Measurements from ENCODE around the gene PRAMEF17.
A peak's percentile ranks its signal among the peaks of the same experiment; 100 is the strongest.
"Not testable (repeated sequence)": the region's sequence is repeated elsewhere in the genome, so short reads cannot be mapped to it uniquely, and the experiment has no call there.

Gene PRAMEF17

GRCh38 chr1:13389332-13389731 lies at the start of gene PRAMEF17:
Gene PRAMEF17, plus strand, starts transcription at chr1:13389632. Its CDS starts 26 bp downstream, at chr1:13389658.
- DNase-seq (ENCODE audit: low read depth, low spot score), result not testable (repeated sequence)

- not testable (repeated sequence) for DNase-seq (ENCODE audit: low read depth, low spot score)
These were observed 46.9 kb upstream of the PRAMEF17 start for GRCh38 chr1:13342496-13342895.

DNA sequence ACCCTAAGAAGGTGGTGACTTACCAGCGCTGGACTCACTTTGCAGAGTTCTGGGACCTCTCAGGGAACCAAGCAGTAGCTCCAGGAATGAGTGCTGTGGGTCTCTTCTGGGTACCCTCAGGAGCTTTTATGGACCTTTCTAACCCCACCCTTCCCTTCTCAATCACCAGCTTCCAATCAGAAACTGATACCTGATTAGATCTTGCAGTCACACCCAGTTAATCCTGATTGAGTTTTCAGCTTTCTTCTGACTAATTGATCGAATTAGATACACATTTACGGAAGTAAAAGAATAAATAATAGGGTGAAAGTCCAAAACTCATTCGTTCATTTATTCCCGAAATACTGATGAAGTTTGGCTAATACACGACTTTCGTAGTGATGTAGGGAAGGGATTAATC lies 42.4 kb upstream of the PRAMEF17 start, which contains the start of gene PRAMEF14:
TSS of gene PRAMEF14 (minus strand) at position 101 of the 400 bp plus-strand sequence. CDS start 1,820 bp downstream, outside the sequence.
- DNase-seq (ENCODE audit: low read depth, low spot score), result not testable (repeated sequence)

DNA sequence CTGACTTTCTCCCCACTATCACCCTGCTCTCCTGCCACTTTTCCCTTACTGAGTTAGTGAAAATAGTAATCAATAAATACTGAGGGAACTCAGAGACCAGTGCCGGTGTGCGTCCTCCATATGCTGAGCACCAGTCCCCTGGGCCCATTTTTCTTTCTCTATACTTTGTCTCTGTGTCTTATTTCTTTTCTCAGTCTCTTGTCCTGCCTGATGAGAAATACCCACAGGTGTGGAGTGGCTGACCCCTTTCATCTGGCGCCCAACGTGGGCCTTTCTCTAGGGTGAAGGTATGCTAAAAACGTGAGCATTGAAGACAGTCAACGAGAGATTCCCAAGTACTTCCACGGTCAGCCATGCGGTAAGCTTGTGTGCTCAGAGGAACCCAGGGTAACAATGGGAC lies 36.0 kb upstream of the PRAMEF17 start:
- DNase-seq (ENCODE audit: low read depth, low spot score), result not testable (repeated sequence)

DNA sequence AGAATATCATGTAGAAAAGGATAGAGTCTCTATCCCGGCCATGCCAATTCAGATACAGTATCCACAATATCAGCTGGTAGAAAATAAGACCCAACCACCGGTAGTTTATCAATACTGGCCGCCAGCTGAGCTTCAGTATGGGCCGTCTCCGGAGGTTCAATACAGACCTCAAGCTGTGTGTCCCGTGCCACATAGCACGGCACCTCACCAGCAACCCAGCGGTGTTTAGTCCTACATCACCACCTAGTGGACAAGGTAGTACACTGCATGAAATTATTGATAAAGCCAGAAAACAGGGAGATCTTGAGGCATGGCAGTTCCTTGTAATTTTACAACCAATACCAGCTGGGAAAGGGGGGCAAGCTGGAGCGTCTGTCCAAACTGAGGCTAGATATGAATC lies 35.0 kb upstream of the PRAMEF17 start:
- not testable (repeated sequence) for DNase-seq (ENCODE audit: low read depth, low spot score)

- peak; percentile 0 for DNase-seq (ENCODE audit: low read depth, low spot score)
These were observed 32.7 kb upstream of the PRAMEF17 start for GRCh38 chr1:13356774-13357173.

DNA sequence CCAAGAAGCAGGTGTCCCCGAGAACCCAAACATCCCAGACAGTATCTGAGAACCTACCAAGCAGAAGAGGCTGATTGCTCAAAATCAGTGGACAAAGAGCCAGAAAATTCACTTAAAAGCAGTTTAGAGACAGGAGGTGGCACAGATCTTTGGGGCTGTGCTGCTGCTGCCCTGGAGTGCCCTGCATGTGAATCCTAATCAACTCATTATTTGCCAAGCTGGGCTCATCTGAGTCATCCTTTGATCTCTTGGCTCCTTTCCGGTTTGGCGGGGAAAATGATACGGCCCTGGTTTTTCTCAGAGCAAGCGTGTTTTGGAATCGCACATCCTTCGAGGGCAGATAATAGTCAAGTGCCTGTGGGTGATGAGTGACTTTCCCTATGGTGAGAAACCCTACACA lies 27.1 kb upstream of the PRAMEF17 start:
- not testable (repeated sequence) for DNase-seq (ENCODE audit: low read depth, low spot score)

- DNase-seq (ENCODE audit: low read depth, low spot score), result not testable (repeated sequence)
These were observed 24.5 kb upstream of the PRAMEF17 start for GRCh38 chr1:13364928-13365327.

GRCh38 chr1:13366536-13366935 lies 22.9 kb upstream of the PRAMEF17 start:
- DNase-seq (ENCODE audit: low read depth, low spot score), result not testable (repeated sequence)

- not testable (repeated sequence) for DNase-seq (ENCODE audit: low read depth, low spot score)
These were observed 20.9 kb upstream of the PRAMEF17 start for GRCh38 chr1:13368544-13368943.

DNA sequence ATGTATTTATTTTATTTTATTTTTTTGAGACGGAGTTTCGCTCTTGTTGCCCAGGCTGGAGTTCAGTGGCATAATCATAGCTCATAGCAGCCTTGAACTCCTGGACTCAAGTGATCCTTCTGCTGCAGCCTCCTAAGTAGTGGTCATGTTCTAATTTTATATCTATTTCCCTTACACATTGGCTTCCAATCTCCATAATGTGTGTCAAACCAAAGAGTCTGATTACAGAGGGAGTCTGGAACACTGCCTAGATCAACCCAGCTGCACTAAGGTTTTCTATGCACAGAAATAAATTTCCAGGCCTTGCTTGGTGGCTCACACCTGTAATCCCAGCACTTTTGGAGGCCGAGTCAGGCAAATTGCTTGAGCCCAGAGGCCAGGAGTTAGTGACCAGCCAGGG lies 10.4 kb upstream of the PRAMEF17 start:
- not testable (repeated sequence) for DNase-seq (ENCODE audit: low read depth, low spot score)

DNA sequence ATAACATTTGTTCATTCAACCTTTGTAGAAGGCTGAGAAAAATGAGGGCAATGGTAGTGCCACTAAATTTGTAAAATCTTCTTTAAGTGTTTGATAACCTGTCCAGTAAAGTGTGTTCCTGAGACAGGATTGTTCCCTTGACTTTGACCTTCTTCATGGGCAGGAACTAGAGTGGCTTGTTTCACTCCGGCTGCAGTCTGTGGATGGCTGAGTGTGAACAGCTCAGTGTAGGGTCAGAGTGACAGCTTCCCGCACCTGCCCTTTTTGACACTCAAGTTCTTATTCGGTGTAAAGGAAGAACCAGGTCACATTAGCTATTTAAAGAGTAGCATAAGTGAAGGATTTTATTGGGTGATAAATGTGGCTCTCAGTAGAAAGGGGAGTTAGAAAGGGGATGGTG lies 9.1 kb upstream of the PRAMEF17 start:
- DNase-seq (ENCODE audit: low read depth, low spot score), result not testable (repeated sequence)

GRCh38 chr1:13393004-13393403 lies 3.6 kb downstream of the PRAMEF17 start:
- DNase-seq (ENCODE audit: low read depth, low spot score), result not testable (repeated sequence)

DNA sequence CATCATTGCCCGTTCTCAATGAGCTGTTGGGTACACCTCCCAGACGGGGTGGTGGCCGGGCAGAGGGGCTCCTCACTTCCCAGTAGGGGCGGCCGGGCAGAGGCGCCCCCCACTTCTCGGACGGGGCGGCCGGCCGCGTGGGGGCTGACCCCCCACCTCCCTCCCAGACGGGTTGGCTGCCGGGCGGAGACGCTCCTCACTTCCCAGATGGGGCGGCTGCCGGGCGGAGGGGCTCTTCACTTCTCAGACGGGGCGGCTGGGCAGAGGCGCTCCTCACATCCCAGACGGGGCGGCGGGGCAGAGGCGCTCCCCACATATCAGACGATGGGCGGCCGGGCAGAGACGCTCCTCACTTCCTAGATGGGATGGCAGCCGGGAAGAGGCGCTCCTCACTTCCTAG lies 5.3 kb downstream of the PRAMEF17 start:
- DNase-seq (ENCODE audit: low read depth, low spot score), result not testable (repeated sequence)

DNA sequence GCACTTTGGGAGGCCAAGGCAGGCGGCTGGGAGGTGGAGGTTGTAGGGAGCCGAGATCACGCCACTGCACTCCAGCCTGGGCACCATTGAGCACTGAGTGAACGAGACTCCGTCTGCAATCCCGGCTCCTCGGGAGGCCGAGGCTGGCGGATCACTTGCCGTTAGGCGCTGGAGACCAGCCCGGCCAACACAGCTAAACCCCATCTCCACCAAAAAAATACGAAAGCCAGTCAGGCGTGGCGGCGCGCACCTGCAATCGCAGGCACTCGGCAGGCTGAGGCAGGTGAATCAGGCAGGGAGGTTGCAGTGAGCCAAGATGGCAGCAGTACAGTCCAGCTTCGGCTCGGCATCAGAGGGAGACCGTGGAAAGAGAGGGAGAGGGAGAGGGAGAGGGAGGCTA lies 5.9 kb downstream of the PRAMEF17 start:
- not testable (repeated sequence) for DNase-seq (ENCODE audit: low read depth, low spot score)

- DNase-seq (ENCODE audit: low read depth, low spot score), result no peak
These were observed 18.4 kb downstream of the PRAMEF17 start for GRCh38 chr1:13407811-13408210.

- DNase-seq (ENCODE audit: low read depth, low spot score), result not testable (repeated sequence)
These were observed 20.7 kb downstream of the PRAMEF17 start, which contains the start of gene PRAMEF20 for GRCh38 chr1:13410150-13410549. Gene PRAMEF20, plus strand, starts transcription at chr1:13410450. Its CDS starts 5,905 bp downstream, at chr1:13416355.

DNA sequence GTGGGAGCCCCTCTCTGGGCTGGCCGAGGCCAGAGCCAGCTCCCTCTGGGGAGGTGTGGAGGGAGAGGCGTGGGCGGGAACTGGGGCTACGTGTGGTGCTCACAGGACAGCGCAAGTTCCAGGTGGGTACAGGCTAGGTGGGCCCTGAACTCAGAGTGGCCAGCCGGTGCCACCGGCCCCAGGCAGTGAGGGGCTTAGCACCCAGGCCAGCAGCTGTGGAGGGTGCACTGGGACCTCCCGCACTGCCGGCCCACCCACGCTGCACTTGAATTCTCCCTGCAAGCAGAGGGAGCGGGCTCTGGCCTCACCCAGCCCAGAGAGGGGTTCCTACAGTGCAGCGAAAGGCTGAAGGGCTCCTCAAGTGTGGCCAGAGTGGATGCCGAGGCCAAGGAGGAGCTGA lies 41.1 kb downstream of the PRAMEF17 start:
- no peak for DNase-seq (ENCODE audit: low read depth, low spot score)

DNA sequence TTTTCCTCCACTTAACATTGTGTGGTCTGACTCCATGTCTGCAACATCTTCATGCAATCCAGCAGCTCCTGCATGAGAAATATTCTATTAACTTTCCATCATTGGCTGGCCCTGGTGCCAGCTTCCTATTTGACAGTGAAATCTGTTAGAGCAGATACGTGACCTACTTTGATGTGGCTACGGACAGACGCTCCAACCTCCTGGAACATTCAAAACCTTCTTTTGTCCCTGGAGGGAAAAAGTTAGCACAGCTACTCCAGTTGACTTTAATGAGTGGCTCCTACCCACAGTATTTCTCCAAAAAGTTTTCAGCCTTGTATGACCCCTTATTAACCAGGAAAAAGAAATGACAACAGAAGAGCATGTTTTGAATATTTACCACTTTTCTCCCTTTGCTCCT lies 42.8 kb downstream of the PRAMEF17 start:
- no peak for DNase-seq (ENCODE audit: low read depth, low spot score)

DNA sequence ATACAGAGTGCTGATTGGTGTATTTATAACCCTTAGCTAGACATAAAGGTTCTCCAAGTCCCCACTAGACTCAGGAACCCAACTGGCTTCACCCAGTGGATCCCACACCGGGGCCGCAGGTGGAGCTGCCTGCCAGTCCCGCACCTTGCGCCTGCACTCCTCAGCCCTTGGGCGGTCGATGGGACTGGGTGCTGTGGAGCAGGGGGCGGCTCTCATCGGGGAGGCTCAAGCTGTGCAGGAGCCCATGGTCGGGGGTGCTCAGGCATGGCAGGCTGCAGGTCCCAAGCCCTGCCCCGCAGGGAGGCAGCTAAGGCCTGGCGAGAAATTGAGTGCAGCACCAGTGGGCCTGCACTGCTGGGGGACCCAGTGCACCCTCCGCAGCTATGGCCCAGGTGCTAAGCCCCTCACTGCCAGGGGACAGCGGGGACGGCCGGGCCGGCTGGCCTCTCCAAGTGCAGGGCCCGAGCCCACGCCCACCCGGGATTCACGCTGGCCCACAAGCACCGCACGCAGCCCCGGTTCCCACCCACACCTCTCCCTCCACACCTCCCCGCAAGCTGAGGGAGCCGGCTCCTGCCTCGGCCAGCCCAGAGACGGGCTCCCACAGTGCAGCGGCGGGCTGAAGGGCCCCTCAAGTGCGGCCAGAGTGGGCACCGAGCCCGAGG lies 44.4 kb downstream of the PRAMEF17 start:
- DNase-seq (ENCODE audit: low read depth, low spot score), result not testable (repeated sequence)

DNA sequence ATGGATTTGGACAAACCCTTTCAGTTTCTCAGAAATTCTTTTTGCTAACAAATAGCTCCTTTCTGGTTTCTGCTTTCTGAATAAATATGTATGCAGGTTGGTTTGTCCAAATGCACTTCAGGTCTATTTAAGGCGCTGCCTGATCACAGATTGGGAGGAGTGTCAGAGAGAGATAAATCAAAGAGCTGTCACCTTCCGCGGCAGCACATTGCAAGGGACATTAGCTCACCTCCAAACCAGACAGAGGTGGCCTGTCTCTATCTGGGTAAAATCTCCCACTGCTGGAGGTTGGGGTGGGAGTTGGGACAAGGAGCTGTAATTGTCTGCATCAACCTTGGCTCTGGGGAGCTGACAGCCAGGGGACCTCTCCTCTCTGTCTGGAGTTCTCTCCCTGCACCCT lies 46.0 kb downstream of the PRAMEF17 start:
- DNase-seq (ENCODE audit: low read depth, low spot score), result no peak

- DNase-seq (ENCODE audit: low read depth, low spot score), result not testable (repeated sequence)
These were observed 49.8 kb downstream of the PRAMEF17 start for GRCh38 chr1:13439104-13439783.

Measured in iPS DF 19.7 (cell line).